ENCODE data around the gene SNAPIN. TPM values are rescaled to one million over a fixed set of nuclear protein-coding genes. Genes with fewer than 3 reads are reported as not detected.
"Not testable (repeated sequence)": the region's sequence is repeated elsewhere in the genome, so short reads cannot be mapped to it uniquely, and the experiment has no call there.

SNAPIN gene
- total RNA-seq, 1 experiment from 2014 or later = 74.9 TPM

DNA sequence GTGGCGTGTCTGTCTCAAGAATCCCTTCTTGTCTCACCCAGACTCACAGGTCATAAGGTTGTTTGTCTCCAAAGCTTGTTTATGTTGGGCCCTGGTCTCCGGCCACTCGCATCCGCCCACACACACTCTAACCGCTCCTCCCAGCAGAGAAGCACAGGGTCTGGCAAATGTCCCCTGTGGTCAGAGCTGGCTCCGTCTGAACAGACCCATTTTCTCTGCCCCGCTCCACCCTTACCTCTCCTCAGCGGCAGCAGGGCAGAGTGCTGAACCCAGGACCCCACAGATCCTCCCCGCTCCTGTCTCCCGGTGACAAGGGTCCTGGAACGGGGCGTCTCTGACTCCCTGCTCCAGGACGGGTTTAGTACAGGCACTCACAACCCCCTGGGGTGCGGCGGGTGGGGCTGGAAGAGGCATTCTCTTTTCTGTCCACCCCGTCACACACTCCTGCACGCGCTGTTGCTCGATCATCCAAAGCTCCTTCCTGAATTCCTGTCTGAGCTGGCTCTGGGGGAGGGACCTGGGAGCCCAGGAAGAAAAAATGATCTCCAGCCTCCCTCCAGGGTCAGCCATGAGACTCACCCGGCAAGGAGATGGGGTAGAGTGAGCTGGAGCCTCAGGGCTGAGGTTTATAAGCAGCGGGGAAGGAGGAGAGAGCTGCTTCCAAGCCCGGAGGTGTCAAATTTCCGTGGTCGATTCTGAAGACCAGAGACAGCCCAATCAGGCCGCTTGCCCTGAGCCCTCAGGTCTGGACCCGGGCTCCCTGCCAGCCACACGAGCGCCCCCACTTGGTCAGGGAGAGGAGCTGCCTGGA lies 31.4 kb upstream of the SNAPIN start, which contains the start of gene S100A13:
TSS of gene S100A13 (minus strand) at position 602 of the 811 bp plus-strand sequence. CDS start 1,033 bp downstream, outside the sequence.
- peak; percentile 96 for DNase-seq (ENCODE audit: low read depth)

DNA sequence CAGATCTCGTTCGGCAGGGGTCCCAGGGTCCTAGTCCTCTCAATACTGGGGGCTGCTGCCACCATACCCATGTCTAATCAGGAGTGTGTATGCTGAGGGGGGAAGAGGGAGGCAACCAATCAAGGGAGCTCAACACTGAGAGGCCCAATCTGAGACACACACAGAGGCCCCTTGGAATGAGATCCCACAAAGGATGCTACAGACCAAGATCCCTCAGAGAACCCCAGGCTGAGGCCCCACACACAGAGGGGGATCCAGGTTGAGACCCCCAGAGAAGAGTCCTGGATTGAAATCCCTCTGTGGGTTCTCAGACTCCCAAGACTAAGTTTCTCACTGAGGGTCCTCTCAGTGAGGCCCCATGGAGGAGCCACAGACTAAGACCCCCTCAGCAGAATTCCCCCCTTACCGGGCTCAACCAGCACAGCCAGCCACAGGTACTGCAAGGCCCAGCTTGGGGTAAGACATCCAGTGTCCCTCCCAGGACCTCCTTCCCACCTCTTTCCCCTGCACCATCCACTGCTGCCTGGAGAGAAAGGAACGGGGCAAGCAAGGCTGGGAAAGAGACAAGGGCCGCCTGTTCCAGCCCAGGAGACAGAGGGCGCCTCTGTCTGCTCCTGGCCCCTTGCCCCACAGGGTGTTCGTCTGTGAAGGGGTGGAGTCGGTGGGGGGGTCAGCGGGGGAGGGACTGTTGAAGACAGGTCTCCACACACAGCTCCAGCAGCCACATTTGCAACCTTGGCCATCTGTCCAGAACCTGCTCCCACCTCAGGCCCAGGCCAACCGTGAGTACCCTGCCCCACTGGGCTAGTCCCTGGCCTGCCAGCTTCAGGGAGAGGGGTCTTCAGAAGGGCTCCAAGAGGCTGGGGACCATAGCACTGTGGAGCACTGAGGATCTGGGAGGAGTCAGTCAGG lies 30.5 kb upstream of the SNAPIN start, which contains the start of gene S100A1:
TSS of gene S100A1 (plus strand) at position 720 of the 912 bp plus-strand sequence. CDS start 2,088 bp downstream, outside the sequence.
- no peak for DNase-seq (ENCODE audit: low read depth)

DNA sequence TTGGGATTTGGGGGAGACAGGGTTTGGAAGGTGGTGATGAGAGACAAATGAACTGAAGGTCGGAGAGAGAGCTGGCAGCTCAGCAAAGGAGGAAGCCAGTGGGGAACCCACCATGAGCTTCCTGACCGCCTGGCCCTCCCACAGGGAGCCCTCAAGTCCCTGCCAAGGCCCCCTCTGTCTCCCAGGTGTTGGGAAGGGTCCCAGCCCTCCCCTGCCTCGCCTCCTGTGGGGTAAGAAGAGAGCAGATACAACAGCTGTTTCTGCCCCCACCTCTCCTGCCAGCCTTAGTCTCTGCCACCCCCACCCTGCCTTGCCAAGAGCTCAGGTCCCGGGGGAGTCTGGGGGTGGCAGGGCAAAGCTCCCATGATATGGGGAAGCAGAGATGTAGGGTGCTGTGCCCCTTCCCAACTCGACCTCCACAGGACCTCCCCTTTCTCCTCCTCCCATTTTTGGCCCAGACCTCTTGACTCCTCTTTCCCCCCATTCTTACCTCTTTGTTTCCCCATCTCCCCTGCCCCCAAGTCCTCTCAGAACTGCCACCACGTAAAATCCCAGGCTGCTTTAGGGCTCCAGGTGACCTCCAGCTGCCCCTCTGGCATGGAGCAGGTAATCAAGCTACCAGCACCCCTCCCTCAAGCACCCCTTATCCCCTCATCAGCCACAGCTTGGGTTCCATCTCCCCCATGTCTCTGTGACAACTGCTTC lies 29.7 kb upstream of the SNAPIN start:
- DNase-seq (ENCODE audit: low read depth) = no peak

DNA sequence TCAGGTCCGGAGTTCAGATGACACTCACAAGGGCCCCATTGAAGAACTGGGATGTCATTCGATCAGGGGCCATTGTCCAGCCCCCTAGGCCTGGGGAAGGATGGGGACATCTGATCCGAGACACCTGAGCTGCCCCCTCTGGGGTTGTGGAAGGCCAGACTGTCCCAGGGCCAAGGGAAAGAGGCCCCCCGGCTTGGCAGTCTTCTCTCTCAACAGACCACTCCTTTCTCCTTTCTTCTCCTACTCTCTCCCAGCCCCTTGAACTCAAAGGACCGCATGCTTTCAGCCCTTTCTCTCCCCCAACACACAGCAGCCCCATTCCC lies 29.2 kb upstream of the SNAPIN start:
- no peak for DNase-seq (ENCODE audit: low read depth)

DNA sequence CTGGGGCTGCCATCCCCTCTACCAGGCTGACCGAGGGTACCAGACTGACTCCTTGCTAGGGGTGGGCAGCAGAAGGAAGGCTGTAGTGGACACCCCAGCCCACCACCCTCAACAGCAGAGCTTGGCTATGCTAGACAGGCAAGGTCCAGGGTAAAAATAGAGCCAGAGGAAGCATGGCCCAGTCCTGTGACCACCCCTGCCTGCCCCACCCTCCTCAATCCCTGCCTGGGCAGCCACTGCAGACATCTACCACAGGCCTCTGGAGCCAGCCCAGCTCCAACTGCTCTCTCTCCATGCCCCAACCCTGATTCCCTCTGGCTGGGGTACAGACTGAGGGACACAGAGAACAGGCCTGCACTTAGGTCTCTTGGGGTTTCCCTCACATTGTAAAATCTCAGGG lies 28.5 kb upstream of the SNAPIN start:
- DNase-seq (ENCODE audit: low read depth) = no peak

DNA sequence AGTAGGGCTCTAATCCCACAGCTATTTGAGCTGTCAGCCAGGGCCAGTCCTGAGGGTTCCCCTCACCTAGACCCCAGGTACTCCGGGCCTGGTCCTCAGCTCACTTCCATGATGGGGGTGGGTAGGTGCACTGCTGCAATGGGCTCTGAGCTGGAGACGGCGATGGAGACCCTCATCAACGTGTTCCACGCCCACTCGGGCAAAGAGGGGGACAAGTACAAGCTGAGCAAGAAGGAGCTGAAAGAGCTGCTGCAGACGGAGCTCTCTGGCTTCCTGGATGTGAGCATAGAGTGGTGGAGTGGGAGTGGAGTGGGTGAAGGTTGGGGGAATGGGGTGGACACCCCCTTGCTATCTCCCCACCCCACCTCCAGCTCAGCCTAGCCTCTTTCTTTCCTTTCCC lies 28.1 kb upstream of the SNAPIN start:
- DNase-seq (ENCODE audit: low read depth) = no peak

DNA sequence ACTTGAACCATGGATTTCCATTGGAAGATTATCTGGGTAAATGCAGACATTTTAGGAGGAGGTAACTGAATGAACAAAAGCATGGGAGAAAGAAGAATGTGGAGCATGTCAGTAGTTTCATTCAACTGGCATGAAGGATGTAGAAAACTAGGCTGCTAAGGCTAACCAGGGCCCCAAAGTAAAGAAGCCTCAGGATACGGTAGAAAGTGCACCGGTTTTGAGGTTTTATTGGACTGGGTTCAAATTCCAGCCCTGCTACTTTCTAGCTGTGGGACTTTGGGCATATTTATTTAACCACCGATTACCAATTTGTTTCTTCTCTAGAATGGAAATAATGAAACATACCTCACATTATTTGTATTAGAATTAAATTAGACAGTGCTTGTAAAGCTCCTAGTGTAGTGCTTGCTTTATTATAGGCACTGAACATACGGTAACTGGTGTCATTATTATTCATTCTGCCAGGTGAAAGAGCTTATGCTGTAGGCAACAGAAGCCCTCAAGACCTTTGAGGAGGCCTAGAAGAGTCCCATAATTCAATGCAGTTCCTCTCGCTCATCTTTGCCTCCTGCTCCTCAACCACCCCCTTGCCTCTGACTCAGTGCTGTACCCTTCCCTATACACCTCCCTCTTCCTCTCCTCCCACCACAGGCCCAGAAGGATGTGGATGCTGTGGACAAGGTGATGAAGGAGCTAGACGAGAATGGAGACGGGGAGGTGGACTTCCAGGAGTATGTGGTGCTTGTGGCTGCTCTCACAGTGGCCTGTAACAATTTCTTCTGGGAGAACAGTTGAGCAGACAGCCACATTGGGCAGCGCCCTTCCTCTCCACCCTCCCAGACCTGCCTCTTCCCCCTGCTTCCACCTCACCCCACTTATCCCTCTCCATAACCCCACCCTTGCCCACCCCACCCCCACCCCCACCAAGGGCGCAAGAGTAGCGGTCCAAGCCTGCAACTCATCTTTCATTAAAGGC lies 27.2 kb upstream of the SNAPIN start:
- DNase-seq (ENCODE audit: low read depth) = no peak

DNA sequence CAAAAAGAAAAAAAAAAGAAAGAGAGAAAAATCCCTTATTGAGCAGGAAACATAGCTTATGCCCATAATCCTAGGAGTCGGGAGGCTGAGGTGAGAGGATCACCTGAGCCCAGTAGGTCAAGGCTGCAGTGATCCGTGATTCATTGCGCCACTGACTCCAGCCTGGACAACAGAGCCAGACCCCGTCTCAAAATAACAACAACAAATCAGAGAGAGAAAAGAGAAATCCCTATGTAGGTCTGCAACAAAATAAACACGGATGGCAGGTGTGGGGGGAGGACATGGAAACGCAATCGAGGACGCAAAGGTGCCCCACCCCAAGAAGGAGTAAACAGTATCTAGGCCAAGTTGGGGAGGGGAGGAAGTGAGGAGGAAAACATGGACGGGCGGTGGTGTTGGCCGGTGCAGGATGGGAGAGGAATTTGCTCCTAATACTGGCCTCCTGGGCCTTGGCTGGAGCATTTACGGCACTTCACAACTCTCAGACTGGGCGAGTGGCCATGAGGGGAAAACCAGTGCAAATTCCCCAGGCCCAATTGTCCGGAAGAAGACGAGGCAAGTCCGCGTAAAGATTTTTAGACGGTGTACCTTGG lies 25.2 kb upstream of the SNAPIN start:
- DNase-seq (ENCODE audit: low read depth) = no peak

DNA sequence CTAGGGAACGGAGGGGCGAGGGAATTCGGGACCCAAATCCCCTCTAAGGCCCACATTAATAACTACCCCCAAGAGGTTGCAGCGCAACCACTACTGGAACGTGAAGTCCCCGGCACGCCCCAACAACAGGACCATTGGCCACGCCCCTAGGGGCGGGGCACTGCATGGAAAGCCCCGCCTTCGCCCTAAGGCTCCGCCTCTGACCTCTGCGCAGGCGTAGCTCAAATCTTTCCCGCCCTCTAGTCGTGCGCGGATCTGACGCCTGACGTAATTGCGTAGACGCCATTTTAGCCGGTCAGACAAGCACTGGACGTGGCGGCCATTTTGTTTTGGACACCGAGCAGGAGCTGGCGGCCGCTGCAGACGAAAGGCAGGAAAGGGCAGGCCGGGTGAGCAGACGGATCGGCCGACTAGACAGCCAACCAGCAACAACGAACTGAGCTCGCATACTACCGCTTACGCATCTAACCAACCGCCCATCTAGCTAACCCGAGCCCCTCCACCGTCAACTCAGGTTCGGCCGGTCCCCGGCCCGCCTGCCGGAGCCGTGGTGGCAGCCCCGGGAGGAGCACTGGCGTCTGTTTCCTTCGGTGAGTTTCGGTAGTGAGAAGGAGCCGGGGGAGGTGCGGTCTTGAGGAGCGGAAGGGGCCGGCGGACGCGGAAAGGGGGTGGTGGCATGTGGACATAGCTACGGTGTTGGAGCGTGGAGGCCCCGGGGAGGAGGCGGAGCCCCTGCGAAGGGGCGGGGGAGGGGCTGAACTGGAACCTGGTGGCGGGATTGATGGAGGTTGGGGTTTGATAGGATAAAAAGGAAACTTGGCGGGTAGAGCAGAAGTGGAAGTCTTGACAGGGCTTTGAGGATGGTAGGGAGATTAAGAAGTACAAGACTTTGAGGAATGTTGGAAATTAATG lies 24.5 kb upstream of the SNAPIN start, which contains the start of gene CHTOP:
TSS of gene CHTOP (plus strand) at position 313 of the 912 bp plus-strand sequence. CDS start 2,523 bp downstream, outside the sequence.
- peak; percentile 96 for DNase-seq (ENCODE audit: low read depth)

DNA sequence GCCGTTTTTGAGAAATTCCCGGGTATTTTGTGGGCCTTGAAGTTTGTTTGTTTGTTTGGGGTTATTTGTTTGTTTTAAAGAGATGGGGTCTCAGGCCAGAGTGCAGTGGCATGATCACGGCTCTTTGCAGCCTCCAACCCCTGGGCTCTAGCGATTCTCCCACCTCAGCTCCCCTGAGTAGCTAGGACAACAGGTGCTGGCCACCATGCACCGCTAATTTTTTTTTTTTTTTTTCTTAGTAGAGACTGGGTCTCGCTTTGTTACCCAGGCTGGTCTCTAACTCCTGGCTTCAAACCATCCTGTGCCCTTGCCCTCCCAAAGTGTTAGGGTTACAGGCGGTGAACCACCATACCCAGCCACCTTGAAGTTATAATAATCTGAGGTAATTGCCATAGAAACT lies 22.6 kb upstream of the SNAPIN start:
- no peak for DNase-seq (ENCODE audit: low read depth)

DNA sequence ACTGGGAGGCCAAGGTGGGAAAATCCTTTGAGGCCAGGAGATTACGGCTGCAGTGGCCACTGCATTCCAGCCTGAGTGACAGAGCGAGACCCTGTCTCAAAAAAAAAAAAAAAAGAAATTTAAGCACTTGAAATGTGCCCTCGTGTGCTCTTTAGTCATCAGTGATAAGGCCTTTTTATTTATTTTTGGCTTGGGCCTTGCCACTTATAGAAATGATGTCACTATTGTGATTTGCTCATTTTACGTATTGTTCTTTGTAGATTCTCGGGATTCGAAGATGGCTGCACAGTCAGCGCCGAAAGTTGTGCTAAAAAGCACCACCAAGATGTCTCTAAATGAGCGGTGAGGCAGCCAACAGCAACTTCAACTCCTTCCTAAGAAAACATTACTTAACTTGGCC lies 22.2 kb upstream of the SNAPIN start:
- no peak for DNase-seq (ENCODE audit: low read depth)

DNA sequence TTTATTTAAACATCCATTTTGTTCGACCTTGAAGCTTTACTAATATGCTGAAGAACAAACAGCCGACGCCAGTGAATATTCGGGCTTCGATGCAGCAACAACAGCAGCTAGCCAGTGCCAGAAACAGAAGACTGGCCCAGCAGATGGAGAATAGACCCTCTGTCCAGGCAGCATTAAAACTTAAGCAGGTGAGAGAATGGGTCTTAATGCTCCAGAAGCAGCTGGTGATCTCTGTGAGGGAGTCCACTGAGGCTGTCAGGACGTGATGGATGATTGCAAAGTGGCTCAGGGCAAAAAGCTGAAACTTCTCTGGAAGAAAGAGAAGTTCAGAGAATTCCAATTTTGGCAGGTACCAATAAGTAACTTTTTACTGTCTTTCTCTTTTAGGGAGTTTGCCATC lies 20.2 kb upstream of the SNAPIN start:
- no peak for DNase-seq (ENCODE audit: low read depth)

DNA sequence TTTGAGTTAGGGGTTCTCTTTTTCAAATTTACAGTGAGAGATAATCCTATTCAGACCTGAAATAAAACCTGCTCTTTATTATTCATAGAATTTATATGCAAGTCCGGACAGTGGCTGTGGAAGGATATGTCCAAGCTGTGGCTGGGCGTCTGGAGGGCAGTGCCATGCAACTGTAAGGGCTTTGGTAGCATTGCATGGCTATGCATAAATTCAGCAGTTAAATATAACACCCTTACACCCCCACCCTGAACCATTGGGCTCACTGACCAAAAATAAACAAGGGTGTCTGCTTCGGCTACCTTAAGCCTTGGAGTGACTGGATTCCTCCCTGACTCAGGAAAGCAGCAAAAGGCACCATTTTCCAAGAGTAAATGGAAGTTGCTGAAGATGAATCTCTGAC lies 19.2 kb upstream of the SNAPIN start:
- DNase-seq (ENCODE audit: low read depth) = no peak

DNA sequence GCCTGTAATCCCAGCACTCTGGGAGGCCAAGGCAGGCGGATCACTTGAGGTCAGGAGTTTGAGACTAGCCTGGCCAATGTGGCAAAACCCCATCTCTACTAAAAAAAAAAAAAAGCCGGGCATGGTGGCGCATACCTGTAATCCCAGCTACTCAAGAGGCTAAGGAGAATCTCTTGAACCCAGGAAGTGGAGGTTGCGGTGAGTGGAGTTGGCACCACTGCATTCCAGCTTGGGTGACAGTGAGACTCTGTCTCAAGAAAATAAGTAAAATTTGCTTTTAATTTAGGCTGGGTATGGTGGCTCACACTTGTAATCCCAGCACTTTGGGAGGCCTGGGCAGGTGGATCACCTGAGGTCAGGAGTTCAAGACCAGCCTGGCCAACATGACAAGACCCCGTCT lies 18.3 kb upstream of the SNAPIN start:
- DNase-seq (ENCODE audit: low read depth) = not testable (repeated sequence)

DNA sequence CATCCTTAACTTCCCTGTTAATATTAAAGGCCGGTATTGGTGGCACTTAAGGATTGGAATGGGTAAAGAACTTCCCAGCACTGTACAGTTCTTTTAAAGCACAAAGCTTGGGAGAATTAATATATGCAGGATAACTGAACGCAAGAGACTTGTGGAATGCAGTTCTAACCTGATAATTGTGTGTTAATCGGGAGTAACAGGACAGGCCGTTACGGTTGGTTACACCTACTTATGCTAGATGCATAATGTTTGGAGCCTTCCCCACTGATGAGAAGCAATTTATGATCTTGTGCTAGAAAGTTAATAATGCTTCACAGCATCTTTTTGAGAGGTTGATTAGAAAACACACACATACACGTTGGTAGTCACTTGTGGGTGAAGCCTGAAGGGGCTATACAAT lies 17.6 kb upstream of the SNAPIN start:
- DNase-seq (ENCODE audit: low read depth) = no peak

DNA sequence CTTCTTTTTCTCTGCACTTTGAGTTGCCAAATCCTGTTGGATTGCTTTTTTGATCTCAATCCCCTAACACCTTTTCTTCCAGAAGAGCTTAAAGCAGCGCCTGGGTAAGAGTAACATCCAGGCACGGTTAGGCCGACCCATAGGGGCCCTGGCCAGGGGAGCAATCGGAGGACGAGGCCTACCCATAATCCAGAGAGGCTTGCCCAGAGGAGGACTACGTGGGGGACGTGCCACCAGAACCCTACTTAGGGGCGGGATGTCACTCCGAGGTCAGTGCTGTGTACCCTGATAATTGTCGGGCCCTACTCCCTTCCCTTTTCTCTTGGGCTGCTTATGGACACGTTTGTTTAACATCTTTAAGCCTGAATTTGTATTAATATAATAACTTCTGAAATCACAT lies 16.3 kb upstream of the SNAPIN start:
- DNase-seq (ENCODE audit: low read depth) = no peak

DNA sequence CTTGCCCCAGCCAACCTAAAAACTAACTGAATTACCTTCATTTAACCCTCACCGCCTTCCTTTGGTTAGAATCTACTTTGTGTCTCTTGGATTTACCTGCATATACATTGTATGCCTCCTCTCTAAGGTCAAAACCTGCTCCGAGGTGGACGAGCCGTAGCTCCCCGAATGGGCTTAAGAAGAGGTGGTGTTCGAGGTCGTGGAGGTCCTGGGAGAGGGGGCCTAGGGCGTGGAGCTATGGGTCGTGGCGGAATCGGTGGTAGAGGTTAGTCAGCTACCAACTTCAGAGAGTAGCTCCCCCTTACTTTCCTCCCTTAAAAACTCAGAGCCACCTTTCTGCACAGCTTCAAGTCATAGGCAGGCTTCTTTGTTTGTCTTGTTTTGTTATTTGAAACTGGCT lies 15.4 kb upstream of the SNAPIN start:
- no peak for DNase-seq (ENCODE audit: low read depth)

DNA sequence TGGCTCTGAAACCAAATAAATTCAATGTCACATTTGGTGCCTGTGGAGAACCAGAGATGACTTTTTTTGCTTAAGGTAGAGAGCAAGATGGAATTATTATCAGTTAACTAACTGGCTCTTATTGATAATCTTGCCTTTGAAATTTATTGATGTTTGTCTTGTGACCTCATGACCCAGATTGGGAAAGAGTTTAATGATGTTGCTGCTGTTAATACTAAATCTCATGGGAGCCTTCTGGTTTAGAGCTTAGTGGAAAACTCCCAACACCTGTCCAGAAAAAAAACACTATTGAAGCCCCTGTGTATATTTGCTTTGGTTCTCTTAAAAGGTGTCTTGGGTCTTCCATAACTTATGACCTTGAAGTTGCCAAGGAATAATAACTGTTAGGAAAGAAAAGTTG lies 14.7 kb upstream of the SNAPIN start:
- no peak for DNase-seq (ENCODE audit: low read depth)

DNA sequence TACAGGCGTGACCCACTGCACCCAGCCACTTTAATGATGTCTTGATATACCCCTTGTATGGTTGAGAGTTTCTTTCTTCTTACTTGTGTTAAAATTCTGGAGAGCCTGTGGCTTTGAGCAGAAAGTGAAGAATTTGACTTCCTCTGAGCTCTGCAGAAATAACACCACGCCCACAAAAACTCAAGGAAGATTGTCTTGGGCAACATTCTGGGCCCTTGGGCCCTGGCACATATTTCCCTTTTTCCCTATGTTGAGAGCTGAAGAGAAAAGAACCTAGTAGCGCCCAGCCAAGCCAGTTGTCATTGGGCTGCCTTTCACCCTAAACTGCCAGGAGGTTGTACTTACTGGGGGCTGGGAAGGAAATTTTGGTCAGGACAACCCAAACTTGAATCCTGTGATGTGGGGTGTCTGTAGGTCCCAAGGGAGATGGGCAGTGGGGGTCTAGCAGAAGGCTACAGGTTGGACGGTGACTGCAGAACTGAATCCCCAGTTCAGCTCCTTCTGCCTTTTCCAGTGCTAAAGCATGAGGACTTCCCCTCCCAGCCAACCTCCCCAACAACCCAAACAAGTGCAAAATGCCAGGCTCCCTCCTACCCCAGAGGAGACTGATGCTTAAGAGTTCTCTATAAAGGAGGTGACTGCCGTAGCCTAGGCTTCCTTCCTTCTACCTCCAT lies 11.7 kb upstream of the SNAPIN start:
- no peak for DNase-seq (ENCODE audit: low read depth)
